GM19452 (cell line): ENCODE data around the gene TOM1L1.

Source experiments
- ATAC-seq: cut with Tn5 transposase; IDR thresholded peaks from one replicate; pipeline ENCODE4 v1.9.1; 2021; ENCODE audit not compliant: unreplicated experiment

The TOM1L1 gene

GRCh38 chr17:54945231-54945630, 44.6 kb downstream of the TOM1L1 start:
- ATAC-seq: no peak

GRCh38 chr17:54945671-54946070, 45.0 kb downstream of the TOM1L1 start:
- ATAC-seq: no peak

- ATAC-seq: no peak
Observed at GRCh38 chr17:54947396-54947795, 46.7 kb downstream of the TOM1L1 start.

GRCh38 chr17:54948380-54948779, 47.7 kb downstream of the TOM1L1 start:
- no peak for ATAC-seq

GRCh38 chr17:54950116-54950515, 49.5 kb downstream of the TOM1L1 start:
- ATAC-seq: no peak

- ATAC-seq: no peak
Observed at GRCh38 chr17:54951286-54951685, 50.6 kb downstream of the TOM1L1 start.

GRCh38 chr17:54956791-54957190, 56.1 kb downstream of the TOM1L1 start:
- no peak for ATAC-seq

- ATAC-seq: peak; percentile 22
Observed at GRCh38 chr17:54967621-54968261, 67.1 kb downstream of the TOM1L1 start.

GRCh38 chr17:54968262-54968987, 67.8 kb downstream of the TOM1L1 start, which contains the start of the genes COX11 and STXBP4:
COX11 (minus strand) TSS chr17:54968654; CDS start chr17:54968646, 8 bp downstream.
STXBP4 (plus strand) TSS chr17:54968765; CDS start chr17:54986220, 17,455 bp downstream.
- ATAC-seq: peak; percentile 89

GRCh38 chr17:54968988-54969332, 68.3 kb downstream of the TOM1L1 start:
- ATAC-seq: peak; percentile 34

- no peak for ATAC-seq
Observed at GRCh38 chr17:54969658-54970572, 69.3 kb downstream of the TOM1L1 start.

GRCh38 chr17:54971147-54971546, 70.5 kb downstream of the TOM1L1 start:
- ATAC-seq: no peak

GRCh38 chr17:54971901-54972300, 71.2 kb downstream of the TOM1L1 start:
- ATAC-seq: no peak

- no peak for ATAC-seq
Observed at GRCh38 chr17:54972406-54973138, 71.9 kb downstream of the TOM1L1 start.

GRCh38 chr17:54974759-54975158, 74.1 kb downstream of the TOM1L1 start:
- ATAC-seq: no peak

- no peak for ATAC-seq
Observed at GRCh38 chr17:54976316-54976715, 75.7 kb downstream of the TOM1L1 start.

- no peak for ATAC-seq
Observed at GRCh38 chr17:54977744-54978143, 77.1 kb downstream of the TOM1L1 start.

- ATAC-seq: no peak
Observed at GRCh38 chr17:54979657-54980056, 79.0 kb downstream of the TOM1L1 start.

- ATAC-seq: no peak
Observed at GRCh38 chr17:54980375-54980774, 79.7 kb downstream of the TOM1L1 start.

GRCh38 chr17:54982399-54982798, 81.7 kb downstream of the TOM1L1 start:
- ATAC-seq: no peak

- peak; percentile 81 for ATAC-seq
Observed at GRCh38 chr17:54983260-54983659, 82.6 kb downstream of the TOM1L1 start.
